ENCODE data around the gene WFDC5. TPM values are rescaled to one million over a fixed set of nuclear protein-coding genes. Genes with fewer than 3 reads are reported as not detected.
"Not testable (repeated sequence)": the region's sequence is repeated elsewhere in the genome, so short reads cannot be mapped to it uniquely, and the experiment has no call there.

WFDC5 gene
- not detected in 2 replicates for polyA plus RNA-seq (2011; rRNA removed)
- not detected in 2 replicates for polyA minus RNA-seq (2011; rRNA and poly(A)+ RNA removed)

DNA sequence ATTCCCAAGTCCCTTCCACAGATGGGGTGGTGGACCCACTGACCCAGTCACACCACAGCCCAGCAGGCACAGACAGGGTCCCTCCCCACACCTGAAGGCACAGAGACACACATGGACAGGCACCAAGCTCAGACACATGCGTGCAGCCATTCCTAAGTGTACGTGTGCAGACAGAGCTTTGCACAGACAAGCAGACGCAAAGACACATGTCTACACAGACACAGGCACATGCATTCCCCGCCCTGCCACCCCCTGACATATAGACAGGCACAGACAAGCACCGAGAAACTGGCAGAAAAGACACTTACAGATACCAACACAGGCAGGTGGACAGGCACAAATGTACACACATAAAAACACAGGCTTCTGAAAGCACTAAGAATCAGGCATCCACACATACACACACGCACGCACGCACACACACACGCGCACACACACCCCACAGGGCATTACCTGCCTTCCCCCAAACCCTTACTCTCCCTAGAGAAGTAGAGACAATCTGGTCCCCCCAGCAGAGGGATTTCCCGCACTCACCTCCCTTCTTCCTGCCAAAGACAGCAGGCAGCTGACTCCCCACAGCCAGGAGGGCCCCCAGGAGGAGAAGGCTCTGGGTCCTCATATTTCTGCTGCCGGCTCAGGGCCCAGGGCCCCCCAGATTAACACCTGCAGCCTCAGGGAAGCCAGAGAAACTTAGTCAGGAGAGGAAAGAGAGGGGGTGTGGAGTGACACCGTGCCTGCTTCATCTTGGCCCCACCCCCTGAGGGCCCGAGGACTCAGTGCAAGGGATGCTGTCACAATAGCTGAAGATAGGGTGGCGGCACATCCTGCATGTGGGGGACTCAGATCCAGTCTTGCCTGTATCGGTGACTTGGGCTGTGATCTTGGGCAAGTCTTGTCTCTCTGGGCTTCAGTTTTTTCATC, at the start of gene WFDC5:
Gene WFDC5, minus strand, starts transcription at position 710 of the 921 bp plus-strand sequence. Its CDS starts 91 bp downstream, at position 619.
- DNase-seq (ENCODE audit: low read depth, low spot score), result no peak
- Histone ChIP-seq H3K27ac (ENCODE audit: low read depth, low read length) (no peak within 1 kb of the TSS), H3K27me3 (ENCODE audit: control insufficient read depth, insufficient read depth, low read length) (peaks cover 8% of the 10 kb centered on the region), H3K9me3 (ENCODE audit: control insufficient read depth, insufficient read depth, low read length) (no peaks in the 10 kb centered on the region), H3K4me3 (ENCODE audit: low read depth, low read length) (no peak within 1 kb of the TSS)
- POLR2A ChIA-PET, result no interaction called here
- CTCF ChIA-PET, result interaction anchor here (0.6 kb wide), 1 partner anchor 281 kb away, joined by 3 read pairs; no protein-coding TSS in a partner anchor
- TF ChIP-seq CTCF (IDR thresholded peaks at IDR 0.05; ENCODE audit: low read depth, low read length), result no peak

- TF ChIP-seq CTCF (IDR thresholded peaks at IDR 0.05; ENCODE audit: low read depth, low read length), result no peak
- Histone ChIP-seq H3K27ac (ENCODE audit: low read depth, low read length) (no peak overlapping the region), H3K9me3 (ENCODE audit: control insufficient read depth, insufficient read depth, low read length) (no peaks in the 10 kb centered on the region), H3K27me3 (ENCODE audit: control insufficient read depth, insufficient read depth, low read length) (no peaks in the 10 kb centered on the region), H3K4me3 (ENCODE audit: low read depth, low read length) (no peak overlapping the region)
- ChIA-PET POLR2A (no interaction called here), CTCF (interaction anchor here (0.7 to 1.4 kb wide), 3 partner anchors 24 to 152 kb away, joined by 3 to 4 read pairs (median 3); no protein-coding TSS in a partner anchor)
- no peak for DNase-seq (ENCODE audit: low read depth, low spot score)
These were observed 48.3 kb upstream of the WFDC5 start for GRCh38 chr20:45163083-45163803.

- no peak for TF ChIP-seq CTCF (IDR thresholded peaks at IDR 0.05; ENCODE audit: low read depth, low read length)
- DNase-seq (ENCODE audit: low read depth, low spot score), result no peak
- no peak overlapping the region for H3K4me3 ChIP-seq (ENCODE audit: low read depth, low read length)
- H3K27ac ChIP-seq (ENCODE audit: low read depth, low read length), result no peak overlapping the region
- no peaks in the 10 kb centered on the region for H3K9me3 ChIP-seq (ENCODE audit: control insufficient read depth, insufficient read depth, low read length)
- H3K27me3 ChIP-seq (ENCODE audit: control insufficient read depth, insufficient read depth, low read length), result peaks cover 4% of the 10 kb centered on the region
- POLR2A ChIA-PET, result no interaction called here
- CTCF ChIA-PET, result interaction anchor here (1.3 to 1.5 kb wide), 2 partner anchors 19 to 135 kb away, joined by 3 to 4 read pairs; no protein-coding TSS in a partner anchor
These were observed 43.0 kb upstream of the WFDC5 start for GRCh38 chr20:45157962-45158361.

- no peaks in the 10 kb centered on the region for H3K9me3 ChIP-seq (ENCODE audit: control insufficient read depth, insufficient read depth, low read length)
- POLR2A ChIA-PET, result no interaction called here
- no peak for TF ChIP-seq CTCF (IDR thresholded peaks at IDR 0.05; ENCODE audit: low read depth, low read length)
- CTCF ChIA-PET, result interaction anchor here (1.3 kb wide), 1 partner anchor 137 kb away, joined by 3 read pairs; no protein-coding TSS in a partner anchor
- H3K27ac ChIP-seq (ENCODE audit: low read depth, low read length), result no peak overlapping the region
- peaks cover 4% of the 10 kb centered on the region for H3K27me3 ChIP-seq (ENCODE audit: control insufficient read depth, insufficient read depth, low read length)
- no peak overlapping the region for H3K4me3 ChIP-seq (ENCODE audit: low read depth, low read length)
- no peak for DNase-seq (ENCODE audit: low read depth, low spot score)
These were observed 41.7 kb upstream of the WFDC5 start for GRCh38 chr20:45156713-45157112.

- POLR2A ChIA-PET; H3K27ac ChIP-seq (ENCODE audit: low read depth, low read length); CTCF ChIA-PET; H3K4me3 ChIP-seq (ENCODE audit: low read depth, low read length); DNase-seq (ENCODE audit: low read depth, low spot score); H3K9me3 ChIP-seq (ENCODE audit: control insufficient read depth, insufficient read depth, low read length); H3K27me3 ChIP-seq (ENCODE audit: control insufficient read depth, insufficient read depth, low read length): not testable (repeated sequence)
These were observed 39.8 kb upstream of the WFDC5 start for GRCh38 chr20:45154794-45155193.
